Activated naive CD8-positive, alpha-beta T cell (primary cell): ENCODE data around the gene XPNPEP3.
"Not testable (repeated sequence)": the region's sequence is repeated elsewhere in the genome, so short reads cannot be mapped to it uniquely, and the experiment has no call there.

Source experiments
- H3K27ac Mint-ChIP-seq: one replicate; pipeline ENCODE4 v1.8.0; 2021; ENCODE audit warnings: mixed read lengths
- H3K27me3 Mint-ChIP-seq: one replicate; pipeline ENCODE4 v1.8.0; 2021; ENCODE audit warnings: mixed read lengths
- H3K36me3 Mint-ChIP-seq: one replicate; pipeline ENCODE4 v1.8.0; 2021; ENCODE audit warnings: mixed read lengths
- H3K4me1 Mint-ChIP-seq: one replicate; pipeline ENCODE4 v1.8.0; 2021; ENCODE audit warnings: low read depth, mixed read lengths
- H3K4me3 Mint-ChIP-seq: one replicate; pipeline ENCODE4 v1.8.0; 2021; ENCODE audit warnings: mild to moderate bottlenecking, mixed read lengths
- H3K9me3 Mint-ChIP-seq: one replicate; pipeline ENCODE4 v1.8.0; 2021; ENCODE audit warnings: low read depth, mixed read lengths

XPNPEP3 gene

GRCh38 chr22:40844951-40845350, 12.0 kb upstream of the XPNPEP3 start:
- Mint-ChIP-seq H3K27me3 (no peaks in the 10 kb centered on the region), H3K27ac (peak overlapping the region; percentile 34), H3K4me3 (no peak overlapping the region), H3K36me3 (peaks cover 10% of the 10 kb centered on the region), H3K4me1 (peaks cover 15% of the 10 kb centered on the region), H3K9me3 (no peaks in the 10 kb centered on the region)

GRCh38 chr22:40845816-40846215, 11.1 kb upstream of the XPNPEP3 start:
- H3K27me3 Mint-ChIP-seq, H3K27ac Mint-ChIP-seq, H3K9me3 Mint-ChIP-seq: not testable (repeated sequence)

GRCh38 chr22:40853333-40853732, 3.6 kb upstream of the XPNPEP3 start:
- H3K27me3 Mint-ChIP-seq = no peaks in the 10 kb centered on the region
- peaks cover 53% of the 10 kb centered on the region for H3K4me1 Mint-ChIP-seq
- peak overlapping the region; percentile 52 for H3K27ac Mint-ChIP-seq
- no peaks in the 10 kb centered on the region for H3K36me3 Mint-ChIP-seq
- H3K4me3 Mint-ChIP-seq = peak overlapping the region; percentile 99
- H3K9me3 Mint-ChIP-seq = no peaks in the 10 kb centered on the region

More at GRCh38 chr22:40845816-40846215, 11.1 kb upstream of the XPNPEP3 start:
- not testable (repeated sequence) for H3K4me3 Mint-ChIP-seq, H3K36me3 Mint-ChIP-seq
- H3K4me1 Mint-ChIP-seq = peaks cover 19% of the 10 kb centered on the region

- peaks cover 56% of the 10 kb centered on the region for H3K4me1 Mint-ChIP-seq
- peak overlapping the region; percentile 51 for H3K27ac Mint-ChIP-seq
- peak overlapping the region; percentile 99 for H3K4me3 Mint-ChIP-seq
These were observed 3.0 kb upstream of the XPNPEP3 start for GRCh38 chr22:40853961-40854360.

GRCh38 chr22:40855071-40855978, 1.6 kb upstream of the XPNPEP3 start:
- peak overlapping the region; percentile 99 for H3K4me3 Mint-ChIP-seq
- H3K9me3 Mint-ChIP-seq = no peaks in the 10 kb centered on the region
- peak overlapping the region; percentile 100 for H3K27ac Mint-ChIP-seq
- peaks cover 57% of the 10 kb centered on the region for H3K4me1 Mint-ChIP-seq
- H3K36me3 Mint-ChIP-seq = no peaks in the 10 kb centered on the region
- no peaks in the 10 kb centered on the region for H3K27me3 Mint-ChIP-seq

More at GRCh38 chr22:40853961-40854360, 3.0 kb upstream of the XPNPEP3 start:
- Mint-ChIP-seq H3K27me3 (no peaks in the 10 kb centered on the region), H3K9me3 (no peaks in the 10 kb centered on the region), H3K36me3 (no peaks in the 10 kb centered on the region)

- Mint-ChIP-seq H3K27me3 (no peaks in the 10 kb centered on the region), H3K9me3 (no peaks in the 10 kb centered on the region), H3K36me3 (peaks cover 4% of the 10 kb centered on the region), H3K4me1 (peaks cover 57% of the 10 kb centered on the region), H3K27ac (peak overlapping the region; percentile 100), H3K4me3 (peak overlapping the region; percentile 99)
These were observed 902 bp upstream of the XPNPEP3 start for GRCh38 chr22:40855979-40856512.

- peak overlapping the region; percentile 99 for H3K4me3 Mint-ChIP-seq
- peaks cover 11% of the 10 kb centered on the region for H3K36me3 Mint-ChIP-seq
- H3K4me1 Mint-ChIP-seq = peaks cover 54% of the 10 kb centered on the region
These were observed 434 bp downstream of the XPNPEP3 start for GRCh38 chr22:40857309-40857855.

GRCh38 chr22:40862013-40862412, 5.1 kb downstream of the XPNPEP3 start, which contains the start of gene DNAJB7:
Gene DNAJB7 (minus strand): TSS chr22:40862113. CDS start chr22:40861994, 119 bp downstream.
- peaks cover 56% of the 10 kb centered on the region for H3K4me1 Mint-ChIP-seq

More at GRCh38 chr22:40857309-40857855, 434 bp downstream of the XPNPEP3 start:
- Mint-ChIP-seq H3K27me3 (no peaks in the 10 kb centered on the region), H3K9me3 (no peaks in the 10 kb centered on the region), H3K27ac (peak overlapping the region; percentile 100)

GRCh38 chr22:40862537-40862936, 5.6 kb downstream of the XPNPEP3 start:
- Mint-ChIP-seq H3K27ac (no peak overlapping the region), H3K36me3 (peaks cover 11% of the 10 kb centered on the region), H3K27me3 (no peaks in the 10 kb centered on the region), H3K4me1 (peaks cover 55% of the 10 kb centered on the region), H3K4me3 (no peak overlapping the region), H3K9me3 (no peaks in the 10 kb centered on the region)

More at GRCh38 chr22:40862013-40862412, 5.1 kb downstream of the XPNPEP3 start, which contains the start of gene DNAJB7:
- H3K27me3 Mint-ChIP-seq = no peaks in the 10 kb centered on the region
- H3K4me3 Mint-ChIP-seq = peak within 1 kb of the TSS; percentile 27
- H3K36me3 Mint-ChIP-seq = peaks cover 11% of the 10 kb centered on the region
- H3K27ac Mint-ChIP-seq = peak within 1 kb of the TSS; percentile 68
- H3K9me3 Mint-ChIP-seq = no peaks in the 10 kb centered on the region

GRCh38 chr22:40867109-40867508, 10.2 kb downstream of the XPNPEP3 start:
- H3K9me3 Mint-ChIP-seq = no peaks in the 10 kb centered on the region
- no peak overlapping the region for H3K4me3 Mint-ChIP-seq
- H3K36me3 Mint-ChIP-seq = peaks cover 4% of the 10 kb centered on the region
- H3K27me3 Mint-ChIP-seq = no peaks in the 10 kb centered on the region
- no peak overlapping the region for H3K27ac Mint-ChIP-seq
- peaks cover 34% of the 10 kb centered on the region for H3K4me1 Mint-ChIP-seq

- H3K9me3 Mint-ChIP-seq, H3K36me3 Mint-ChIP-seq, H3K4me3 Mint-ChIP-seq, H3K27ac Mint-ChIP-seq, H3K27me3 Mint-ChIP-seq: not testable (repeated sequence)
- peaks cover 24% of the 10 kb centered on the region for H3K4me1 Mint-ChIP-seq
These were observed 11.4 kb downstream of the XPNPEP3 start for GRCh38 chr22:40868379-40868778.

GRCh38 chr22:40874016-40874415, 17.1 kb downstream of the XPNPEP3 start:
- Mint-ChIP-seq H3K36me3 (peaks cover 4% of the 10 kb centered on the region), H3K27ac (no peak overlapping the region)

GRCh38 chr22:40875111-40875510, 18.2 kb downstream of the XPNPEP3 start:
- Mint-ChIP-seq H3K9me3 (no peaks in the 10 kb centered on the region), H3K4me1 (no peaks in the 10 kb centered on the region), H3K27ac (no peak overlapping the region), H3K4me3 (no peak overlapping the region), H3K36me3 (peaks cover 4% of the 10 kb centered on the region), H3K27me3 (no peaks in the 10 kb centered on the region)

More at GRCh38 chr22:40874016-40874415, 17.1 kb downstream of the XPNPEP3 start:
- H3K27me3 Mint-ChIP-seq = no peaks in the 10 kb centered on the region
- H3K4me3 Mint-ChIP-seq = no peak overlapping the region
- H3K9me3 Mint-ChIP-seq = no peaks in the 10 kb centered on the region
- H3K4me1 Mint-ChIP-seq = no peaks in the 10 kb centered on the region

- Mint-ChIP-seq H3K27me3 (no peaks in the 10 kb centered on the region), H3K27ac (no peak overlapping the region), H3K9me3 (no peaks in the 10 kb centered on the region), H3K4me1 (no peaks in the 10 kb centered on the region), H3K36me3 (peaks cover 7% of the 10 kb centered on the region), H3K4me3 (no peak overlapping the region)
These were observed 20.0 kb downstream of the XPNPEP3 start for GRCh38 chr22:40876907-40877306.

- Mint-ChIP-seq H3K4me3 (no peak overlapping the region), H3K4me1 (no peaks in the 10 kb centered on the region), H3K27ac (no peak overlapping the region), H3K27me3 (no peaks in the 10 kb centered on the region), H3K36me3 (peaks cover 8% of the 10 kb centered on the region), H3K9me3 (no peaks in the 10 kb centered on the region)
These were observed 20.5 kb downstream of the XPNPEP3 start for GRCh38 chr22:40877488-40877887.
